OCI-LY7 (cell line): Measurements from ENCODE around the gene KIAA0513. TPM values are rescaled to one million over a fixed set of nuclear protein-coding genes. Genes with fewer than 3 reads are reported as not detected.
"Not testable (repeated sequence)": the region's sequence is repeated elsewhere in the genome, so short reads cannot be mapped to it uniquely, and the experiment has no call there.

Experiments
- BruUV-seq: library from RNA; stranded (reverse); fragments of 400-500 nt; replicated peaks from 2 replicates; lab custom pipeline; 2021; lab: Mats Ljungman, UMichigan
- CTCF ChIA-PET: fragments of 300-600 bp; sonication (Branson Sonifier 250); formaldehyde crosslinking; loops from one replicate; lab custom pipeline; 2022; ENCODE audit warnings: antibody characterized with exemption; ENCODE audit not compliant: unreplicated experiment; lab: Charles Lee
- POLR2A ChIA-PET: fragments of 300-600 bp; sonication (Branson Sonifier 250); formaldehyde crosslinking; loops from one replicate; lab custom pipeline; 2022; ENCODE audit warnings: antibody characterized with exemption; lab: Charles Lee
- DNase-seq: peaks from one replicate; pipeline ENCODE4 v3.0.0-alpha.2; 2015; ENCODE audit warnings: low spot score
- H2AFZ ChIP-seq: fragments of 200-600 bp; sonication (generic), shearing (Covaris generic); 2 replicates; pipeline ENCODE4 v1.6.1; 2014; ENCODE audit warnings: mild to moderate bottlenecking, antibody characterized with exemption, low read length, moderate library complexity
- H3K27ac ChIP-seq: fragments of 200-600 bp; sonication (generic); 2 replicates; pipeline ENCODE4 v1.5.1; 2014; ENCODE audit warnings: mixed run types, low read depth, mild to moderate bottlenecking, moderate library complexity, low read length, inconsistent platforms; ENCODE audit not compliant: poor library complexity, severe bottlenecking
- H3K36me3 ChIP-seq: fragments of 200-600 bp; sonication (generic); 2 replicates; pipeline ENCODE4 v1.6.1; 2014; ENCODE audit warnings: mild to moderate bottlenecking, antibody characterized with exemption, low read length, moderate library complexity, mixed read lengths; ENCODE audit not compliant: insufficient read depth
- H3K4me1 ChIP-seq: fragments of 200-600 bp; sonication (generic); 2 replicates; pipeline ENCODE4 v1.5.1; 2014; ENCODE audit warnings: mild to moderate bottlenecking, low read length; ENCODE audit not compliant: insufficient read depth, poor library complexity, severe bottlenecking
- H3K4me2 ChIP-seq: fragments of 200-600 bp; sonication (generic); 2 replicates; pipeline ENCODE4 v1.6.1; 2014; ENCODE audit warnings: mild to moderate bottlenecking, low read length
- H3K4me3 ChIP-seq: fragments of 200-600 bp; sonication (generic); 2 replicates; pipeline ENCODE4 v1.5.1; 2014; ENCODE audit warnings: mild to moderate bottlenecking, low read depth, low read length; ENCODE audit not compliant: poor library complexity, severe bottlenecking
- H3K79me2 ChIP-seq: fragments of 200-600 bp; sonication (generic); 2 replicates; pipeline ENCODE4 v1.6.1; 2016; ENCODE audit warnings: low read depth, mild to moderate bottlenecking, low read length, moderate library complexity, mixed read lengths; ENCODE audit not compliant: insufficient read depth
- H3K9me2 ChIP-seq: fragments of 200-600 bp; sonication (generic); 2 replicates; pipeline ENCODE4 v1.6.1; 2016; ENCODE audit warnings: mild to moderate bottlenecking, low read length, mixed read lengths; ENCODE audit not compliant: insufficient read depth
- H3K9me3 ChIP-seq: fragments of 200-600 bp; sonication (generic); 2 replicates; pipeline ENCODE4 v1.6.1; 2014; ENCODE audit warnings: mild to moderate bottlenecking, mixed run types, low read length, mixed read lengths
- H4K20me1 ChIP-seq: fragments of 200-600 bp; sonication (generic); 2 replicates; pipeline ENCODE4 v1.6.1; 2014; ENCODE audit warnings: mild to moderate bottlenecking, antibody characterized with exemption, low read length, moderate library complexity, mixed read lengths; ENCODE audit not compliant: insufficient read depth
- CTCF ChIP-seq: fragments of 200-600 bp; sonication (generic); conservative IDR thresholded peaks from 2 replicates; pipeline ENCODE4 v1.5.1; 2014; ENCODE audit warnings: mild to moderate bottlenecking, antibody characterized with exemption, low read length, moderate library complexity, mixed read lengths
- EZH2phosphoT487 ChIP-seq: fragments of 200-600 bp; sonication (generic); IDR thresholded peaks from 2 replicates; pipeline ENCODE4 v1.6.1; 2018; ENCODE audit warnings: low read depth, borderline replicate concordance, mild to moderate bottlenecking, mixed run types, antibody characterized with exemption, low read length, moderate library complexity, mixed read lengths
- intact Hi-C: fragments of 100-400 bp; cut with micrococcal nuclease; formaldehyde crosslinking; loops from one replicate; pipeline ENCODE4 v1.10.0; 2022; ENCODE audit not compliant: unreplicated experiment
- total RNA-seq, 2 experiments: library from RNA; depleted of rRNA in 1 of 2; stranded (reverse); fragments of >200 nt in 1 of 2; shearing (Covaris generic) in 1 of 2; gene quantifications; 2 replicates each; pipeline ENCODE4 v1.2.3, GENCODE V29; 2014 to 2022

Gene KIAA0513
- total RNA-seq, 2 experiments from 2014 or later = 0.88 to 4.8 TPM

- TF ChIP-seq EZH2phosphoT487 (no peak), CTCF (no peak)
- no peak overlapping the region for H3K27ac ChIP-seq
- H3K4me3 ChIP-seq = no peak overlapping the region
- intact Hi-C loops = no loop called here
- no peaks in the 10 kb centered on the region for H3K9me3 ChIP-seq
- peaks cover 17% of the 10 kb centered on the region for H3K4me1 ChIP-seq
- POLR2A ChIA-PET = no interaction called here
- H2AFZ ChIP-seq = no peak overlapping the region
- no TSS peak for BruUV-seq
- no peaks in the 10 kb centered on the region for H3K79me2 ChIP-seq
- no peaks in the 10 kb centered on the region for H3K9me2 ChIP-seq
- DNase-seq = no peak
- H3K4me2 ChIP-seq = no peak overlapping the region
- CTCF ChIA-PET = no interaction called here
- no peaks in the 10 kb centered on the region for H3K36me3 ChIP-seq
- H4K20me1 ChIP-seq = no peaks in the 10 kb centered on the region
Measured at GRCh38 chr16:85029408-85029784, 1.8 kb downstream of the KIAA0513 start.

- Histone ChIP-seq H4K20me1 (no peaks in the 10 kb centered on the region), H3K9me2 (no peaks in the 10 kb centered on the region), H3K4me2 (no peak overlapping the region), H3K4me3 (no peak overlapping the region), H3K4me1 (peaks cover 17% of the 10 kb centered on the region), H3K79me2 (no peaks in the 10 kb centered on the region), H3K9me3 (no peaks in the 10 kb centered on the region), H3K27ac (no peak overlapping the region), H3K36me3 (no peaks in the 10 kb centered on the region), H2AFZ (no peak overlapping the region)
- no peak for DNase-seq
- intact Hi-C loops = no loop called here
- ChIA-PET POLR2A (no interaction called here), CTCF (no interaction called here)
- no peak for TF ChIP-seq EZH2phosphoT487
- no peak for TF ChIP-seq CTCF
- no TSS peak for BruUV-seq
Measured at GRCh38 chr16:85029981-85030401, 2.4 kb downstream of the KIAA0513 start.

- H3K9me3 ChIP-seq = no peaks in the 10 kb centered on the region
- no peaks in the 10 kb centered on the region for H4K20me1 ChIP-seq
- no peak for TF ChIP-seq CTCF
- TF ChIP-seq EZH2phosphoT487 = no peak
- intact Hi-C loops = no loop called here
- no peak overlapping the region for H3K27ac ChIP-seq
- no peaks in the 10 kb centered on the region for H3K79me2 ChIP-seq
- H3K9me2 ChIP-seq = no peaks in the 10 kb centered on the region
- H3K4me2 ChIP-seq = no peak overlapping the region
- BruUV-seq = no TSS peak
- DNase-seq = no peak
- no peak overlapping the region for H2AFZ ChIP-seq
- ChIA-PET POLR2A (no interaction called here), CTCF (no interaction called here)
- H3K36me3 ChIP-seq = no peaks in the 10 kb centered on the region
- H3K4me1 ChIP-seq = peaks cover 17% of the 10 kb centered on the region
- H3K4me3 ChIP-seq = no peak overlapping the region
Measured at GRCh38 chr16:85031451-85031850, 3.9 kb downstream of the KIAA0513 start.

- DNase-seq, H3K9me2 ChIP-seq, H3K36me3 ChIP-seq, BruUV-seq, H4K20me1 ChIP-seq, H3K4me3 ChIP-seq, H3K9me3 ChIP-seq, H3K27ac ChIP-seq, intact Hi-C loops, CTCF ChIA-PET, H3K79me2 ChIP-seq, H2AFZ ChIP-seq, POLR2A ChIA-PET, H3K4me2 ChIP-seq: not testable (repeated sequence)
- peaks cover 12% of the 10 kb centered on the region for H3K4me1 ChIP-seq
Measured at GRCh38 chr16:85032187-85032586, 4.6 kb downstream of the KIAA0513 start.
